Measurements from ENCODE around the gene NR1D2.

Gene NR1D2

DNA sequence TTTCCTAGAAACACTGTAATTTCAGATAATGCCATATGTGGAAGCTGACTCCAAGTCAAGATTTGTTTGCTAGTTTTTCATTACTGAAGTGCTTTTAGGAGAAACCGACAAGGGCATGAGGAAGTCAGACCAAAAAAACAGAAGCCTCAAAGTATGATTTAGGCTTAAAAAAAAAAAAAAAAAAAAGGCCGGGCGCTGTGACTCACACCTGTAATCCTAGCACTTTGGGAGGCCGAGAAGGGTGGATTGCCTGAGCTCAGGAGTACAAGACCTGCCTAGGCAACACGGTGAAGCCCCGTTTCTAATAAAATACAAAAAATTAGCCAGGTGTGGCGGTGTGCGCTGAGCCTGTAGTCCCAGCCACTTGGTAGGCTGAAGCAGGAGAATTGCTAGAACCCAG is 16.6 kb upstream of the NR1D2 start:
- DNase-seq (ENCODE audit: low read depth in 1 of 2, low spot score in 1 of 2), result no peak

GRCh38 chr3:23931597-23931996 is 13.5 kb upstream of the NR1D2 start:
- DNase-seq (ENCODE audit: low read depth in 1 of 2, low spot score in 1 of 2), result no peak

- no peak for DNase-seq (ENCODE audit: low read depth in 1 of 2, low spot score in 1 of 2)
Measured at GRCh38 chr3:23932571-23932970, 12.5 kb upstream of the NR1D2 start.

DNA sequence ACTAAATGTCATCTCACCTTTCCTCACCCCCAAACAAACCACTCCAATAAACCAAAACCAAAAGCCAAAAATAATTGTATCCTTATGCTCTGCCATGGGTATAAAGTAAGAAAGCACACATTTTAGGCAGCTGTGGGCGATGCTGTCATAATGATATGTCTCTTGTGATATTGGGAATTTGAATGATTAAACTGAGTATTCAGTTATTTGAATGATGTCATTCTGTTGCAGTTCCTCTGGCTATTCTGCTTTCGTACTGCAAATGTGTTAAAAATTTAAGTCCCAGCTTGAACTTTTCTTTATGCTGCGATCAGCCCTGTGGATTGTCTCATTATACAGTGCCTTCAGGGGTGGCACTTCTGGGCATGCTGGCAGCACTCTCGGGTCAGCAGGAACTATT is 10.8 kb upstream of the NR1D2 start:
- DNase-seq (ENCODE audit: low read depth in 1 of 2, low spot score in 1 of 2), result no peak

GRCh38 chr3:23937296-23937695 is 7.8 kb upstream of the NR1D2 start:
- no peak for DNase-seq (ENCODE audit: low read depth in 1 of 2, low spot score in 1 of 2)

GRCh38 chr3:23938688-23939087 is 6.4 kb upstream of the NR1D2 start:
- DNase-seq (ENCODE audit: low read depth in 1 of 2, low spot score in 1 of 2), result no peak

GRCh38 chr3:23940775-23941174 is 4.3 kb upstream of the NR1D2 start:
- no peak for DNase-seq (ENCODE audit: low read depth in 1 of 2, low spot score in 1 of 2)

DNA sequence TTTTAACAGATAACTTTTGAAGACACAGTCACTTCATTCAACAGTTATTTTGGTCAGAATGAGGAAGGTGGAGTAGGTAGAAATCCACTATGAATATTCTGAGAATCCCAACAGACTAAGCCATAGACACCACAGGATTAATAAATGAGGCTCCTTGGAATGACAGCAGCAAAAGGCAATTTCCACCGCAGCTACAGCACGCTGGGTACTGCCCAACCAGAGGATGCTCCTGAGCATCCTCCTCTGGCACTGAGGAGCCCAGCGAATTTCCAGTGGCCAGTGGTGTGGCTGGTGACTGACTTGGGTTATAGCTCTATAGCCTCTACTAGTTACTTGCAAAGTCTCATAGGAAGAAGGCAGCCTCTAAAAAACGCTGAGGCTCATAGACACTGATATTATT is 3.6 kb upstream of the NR1D2 start:
- DNase-seq (ENCODE audit: low read depth in 1 of 2, low spot score in 1 of 2), result no peak

DNA sequence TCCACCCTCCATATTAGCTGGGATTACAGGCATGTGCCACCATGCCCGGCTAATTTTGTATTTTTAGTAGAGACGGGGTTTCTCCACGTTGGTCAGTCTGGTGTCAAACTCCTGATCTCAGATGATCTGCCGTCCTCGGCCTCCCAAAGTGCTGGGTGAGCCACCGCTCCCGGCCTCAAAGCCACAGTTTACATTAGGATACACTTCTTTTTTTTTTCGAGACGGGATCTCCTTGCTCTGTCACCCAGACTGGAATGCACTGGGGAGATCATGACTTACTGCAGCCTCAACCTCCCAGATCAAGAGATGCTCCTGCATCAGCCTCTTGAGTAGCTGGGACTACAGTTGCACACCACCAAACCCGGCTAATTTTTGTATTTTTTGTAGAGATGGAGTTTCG is 2.5 kb upstream of the NR1D2 start:
- no peak for DNase-seq (ENCODE audit: low read depth in 1 of 2, low spot score in 1 of 2)

GRCh38 chr3:23944007-23944783 is 891 bp upstream of the NR1D2 start:
- DNase-seq (ENCODE audit: low read depth in 1 of 2, low spot score in 1 of 2), result no peak

GRCh38 chr3:23945663-23945912 is 502 bp downstream of the NR1D2 start:
- DNase-seq (ENCODE audit: low read depth in 1 of 2, low spot score in 1 of 2), result no peak

GRCh38 chr3:23945913-23946687 is 1.0 kb downstream of the NR1D2 start:
- DNase-seq (ENCODE audit: low read depth in 1 of 2, low spot score in 1 of 2), result peak; percentile 94 to 98

GRCh38 chr3:23948761-23949160 is 3.7 kb downstream of the NR1D2 start:
- DNase-seq (ENCODE audit: low read depth in 1 of 2, low spot score in 1 of 2), result no peak

DNA sequence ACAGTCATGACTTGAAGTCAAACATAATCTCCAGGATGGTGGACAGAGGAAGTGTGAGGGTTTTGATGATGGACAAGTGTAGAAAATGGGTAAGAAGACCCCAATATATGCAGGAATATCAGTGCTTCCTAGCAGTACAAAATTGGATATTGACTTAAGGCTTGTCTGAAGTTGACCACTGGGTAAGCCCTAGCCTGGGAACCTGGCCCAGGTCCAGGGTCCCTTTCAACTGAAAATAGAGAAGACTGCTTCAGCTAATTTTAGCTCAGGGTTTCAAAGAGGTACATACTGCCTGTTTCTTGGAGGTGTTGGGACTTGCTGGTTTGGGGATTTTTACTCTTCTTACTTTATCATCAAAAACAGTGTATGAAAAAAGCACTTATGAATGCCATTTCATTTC is 4.7 kb downstream of the NR1D2 start:
- DNase-seq (ENCODE audit: low read depth in 1 of 2, low spot score in 1 of 2), result no peak

DNA sequence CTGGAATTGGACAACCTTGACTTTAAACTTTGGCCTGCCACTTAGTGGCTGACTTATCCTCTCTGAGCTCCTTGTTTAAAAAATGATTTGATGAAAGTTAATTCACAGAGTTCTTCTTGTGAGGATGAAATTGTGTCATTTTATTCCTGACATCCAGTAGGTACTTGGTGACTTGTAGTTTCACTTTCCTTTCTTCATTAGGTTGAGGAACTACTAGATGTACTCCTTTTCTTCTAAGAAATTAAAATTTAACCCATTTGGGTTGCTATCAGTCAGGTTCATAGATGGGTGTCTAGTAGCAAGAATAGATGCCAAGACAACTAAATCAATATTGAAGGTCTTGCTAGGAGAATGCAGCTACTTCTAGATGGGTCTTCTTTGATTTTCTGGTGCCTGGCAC is 5.2 kb downstream of the NR1D2 start:
- DNase-seq (ENCODE audit: low read depth in 1 of 2, low spot score in 1 of 2), result no peak

DNA sequence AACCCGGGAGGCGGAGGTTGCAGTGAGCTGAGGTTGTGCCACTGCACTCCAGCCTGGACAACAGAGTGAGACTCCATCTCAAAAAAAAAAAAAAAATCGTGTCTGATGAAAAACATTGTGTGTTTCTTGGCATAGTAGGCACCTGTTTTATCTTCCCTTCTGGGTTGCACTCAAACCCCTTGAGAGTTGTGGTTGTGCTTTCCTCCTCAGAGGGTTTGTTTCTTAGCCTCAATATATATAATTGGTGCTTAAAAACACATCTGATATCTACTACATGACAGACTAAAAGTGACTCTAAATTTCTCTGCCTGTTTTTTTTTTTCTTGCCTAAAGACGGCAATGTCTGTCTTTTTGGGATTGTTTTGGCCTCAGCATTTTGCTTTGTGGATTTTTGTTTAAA is 7.6 kb downstream of the NR1D2 start:
- no peak for DNase-seq (ENCODE audit: low read depth in 1 of 2, low spot score in 1 of 2)

GRCh38 chr3:23953523-23953922 is 8.4 kb downstream of the NR1D2 start:
- DNase-seq (ENCODE audit: low read depth in 1 of 2, low spot score in 1 of 2), result no peak

- DNase-seq (ENCODE audit: low read depth in 1 of 2, low spot score in 1 of 2), result no peak
Measured at GRCh38 chr3:23954144-23954543, 9.1 kb downstream of the NR1D2 start.

DNA sequence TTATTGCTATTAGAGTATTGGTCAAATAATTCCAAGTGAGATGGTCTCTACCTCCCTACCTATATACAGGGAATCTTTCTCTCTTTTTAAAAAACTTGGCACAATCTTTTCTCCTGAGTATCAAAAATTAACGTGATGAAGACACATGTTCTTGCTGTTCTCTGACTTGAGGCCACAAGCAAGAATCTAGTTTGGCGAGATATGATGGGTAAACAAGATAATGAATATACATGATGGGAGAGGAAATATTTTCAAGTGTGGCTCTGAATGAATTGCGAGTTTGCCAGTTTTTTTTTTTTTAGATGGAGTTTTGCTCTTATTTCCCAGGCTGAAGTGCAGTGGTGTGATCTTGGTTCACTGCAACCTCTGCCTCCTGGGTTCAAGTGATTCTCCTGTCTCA is 11.6 kb downstream of the NR1D2 start:
- no peak for DNase-seq (ENCODE audit: low read depth in 1 of 2, low spot score in 1 of 2)

- no peak for DNase-seq (ENCODE audit: low read depth in 1 of 2, low spot score in 1 of 2)
Measured at GRCh38 chr3:23959135-23959900, 14.2 kb downstream of the NR1D2 start.

DNA sequence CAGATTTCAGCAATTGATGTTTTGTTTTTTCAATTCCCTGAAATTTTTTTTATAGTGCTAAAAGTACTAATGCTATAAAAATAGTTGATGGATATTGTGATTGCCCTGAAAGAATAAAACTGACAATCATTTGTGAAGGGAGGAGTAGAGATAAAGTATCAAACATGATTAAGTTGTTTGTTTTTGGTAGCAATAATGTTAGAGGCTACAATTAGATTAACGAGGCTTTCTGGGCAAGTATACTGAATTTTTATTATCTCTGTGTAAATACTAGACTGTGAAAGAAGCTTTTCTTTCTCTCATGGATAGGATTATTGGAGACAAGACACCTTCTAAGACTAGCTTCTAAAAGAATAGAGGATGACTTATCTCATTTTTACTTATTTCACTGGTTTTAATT is 15.6 kb downstream of the NR1D2 start:
- DNase-seq (ENCODE audit: low read depth in 1 of 2, low spot score in 1 of 2), result no peak

- DNase-seq (ENCODE audit: low read depth in 1 of 2, low spot score in 1 of 2), result no peak
Measured at GRCh38 chr3:23961066-23961465, 16.0 kb downstream of the NR1D2 start.

Measured in activated T-helper 1 cell treated with anti-CD3 and anti-CD28 coated beads, Interleukin-2, amount 50 U/mL, for 16 hours (primary cell).